NCI-H748 (cell line): Measurements from ENCODE around the gene RGS7BP.

Experiments
- DNase-seq: peaks from one replicate; lab custom pipeline; 2025; ENCODE audit not compliant: unreplicated experiment; lab: John Stamatoyannopoulos, UW

Gene RGS7BP

DNA sequence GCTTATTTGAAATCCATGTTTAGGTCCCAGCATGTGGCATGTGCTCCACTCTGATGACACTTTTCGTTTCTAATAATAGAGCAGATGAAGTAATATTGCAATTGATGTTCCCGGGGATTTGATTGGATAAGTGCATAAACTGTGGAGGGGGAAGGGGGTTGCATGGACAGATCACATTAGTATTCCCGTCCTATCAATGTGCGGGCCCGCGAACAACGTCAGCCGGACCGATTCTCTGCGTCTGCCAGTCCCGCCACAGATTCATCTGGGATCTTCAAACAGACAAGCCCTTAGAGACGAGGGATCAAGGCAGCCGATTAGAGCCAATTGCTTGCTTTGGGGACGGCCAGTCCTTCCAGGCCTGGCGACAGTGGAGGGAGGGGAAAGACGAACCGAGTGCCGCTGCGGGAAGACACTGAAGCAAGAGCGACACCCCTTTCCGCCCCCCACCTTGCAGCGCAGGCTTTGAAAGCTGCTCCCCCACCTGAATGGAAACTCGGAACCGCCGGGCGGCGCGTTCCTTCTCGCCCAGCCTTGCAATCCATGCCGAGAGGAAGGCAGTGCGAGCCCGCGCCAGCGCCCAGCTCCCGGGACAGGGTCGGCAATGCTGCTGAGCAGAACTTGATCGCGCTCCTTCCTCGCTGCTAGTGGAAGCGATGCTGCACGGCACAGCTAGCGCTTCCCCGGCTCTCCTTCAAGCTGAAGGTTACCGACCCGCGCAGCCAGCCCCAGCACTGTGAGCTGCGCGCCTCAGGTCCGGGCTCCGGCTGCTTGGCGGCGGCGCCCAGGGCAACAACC is at the start of gene RGS7BP:
Gene RGS7BP (plus strand): TSS at position 247 of the 798 bp plus-strand sequence. CDS start 610 bp downstream, outside the sequence.
- peak; percentile 71 for DNase-seq

- no peak for DNase-seq
These were observed 48.0 kb upstream of the RGS7BP start for GRCh38 chr5:64457846-64458245.

- DNase-seq = no peak
These were observed 46.9 kb upstream of the RGS7BP start for GRCh38 chr5:64458948-64459347.

DNA sequence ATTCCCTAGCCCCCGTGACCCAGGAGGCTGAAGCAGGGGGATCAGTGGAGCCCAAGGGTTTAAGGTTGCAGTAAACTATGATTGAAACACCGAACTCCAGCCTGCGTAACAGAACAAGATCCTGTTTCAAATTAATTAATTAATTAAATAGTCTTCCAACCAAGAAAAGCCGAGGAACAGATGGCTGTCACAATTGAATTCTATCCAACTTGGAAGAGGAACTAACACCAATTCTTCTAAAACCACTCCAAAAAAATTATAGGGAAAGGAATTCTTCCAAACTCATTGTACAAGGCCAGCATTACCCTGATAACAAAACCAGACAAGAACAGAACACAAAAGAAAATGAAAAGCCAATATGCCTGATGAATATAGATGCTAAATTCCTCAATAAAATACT is 43.4 kb upstream of the RGS7BP start:
- DNase-seq = no peak

GRCh38 chr5:64486163-64486562 is 19.7 kb upstream of the RGS7BP start:
- no peak for DNase-seq

DNA sequence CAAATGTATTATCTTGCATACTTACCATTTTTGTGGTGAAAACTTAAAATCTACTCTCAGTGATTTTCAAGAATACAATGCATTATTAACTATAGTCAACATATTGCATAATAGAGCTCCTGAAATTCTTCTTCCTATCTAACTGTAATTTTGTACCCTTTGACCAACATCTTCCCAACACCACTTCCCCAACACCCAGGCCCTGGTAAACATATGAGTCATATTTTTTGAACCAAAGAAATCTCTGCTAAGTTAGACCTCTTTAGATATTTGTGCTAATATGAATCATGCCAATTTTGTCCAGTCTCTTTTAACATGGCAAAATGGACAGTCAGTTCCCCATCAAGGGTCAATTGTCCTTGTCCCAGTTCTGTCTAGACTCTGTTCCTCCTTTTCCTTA is 18.5 kb upstream of the RGS7BP start:
- DNase-seq = no peak

GRCh38 chr5:64489857-64490256 is 16.0 kb upstream of the RGS7BP start:
- no peak for DNase-seq

GRCh38 chr5:64497386-64497785 is 8.4 kb upstream of the RGS7BP start:
- DNase-seq = no peak

GRCh38 chr5:64502196-64502595 is 3.6 kb upstream of the RGS7BP start:
- no peak for DNase-seq

GRCh38 chr5:64506567-64507263 is 900 bp downstream of the RGS7BP start:
- peak; percentile 15 for DNase-seq

GRCh38 chr5:64507264-64507605 is 1.4 kb downstream of the RGS7BP start:
- no peak for DNase-seq

- no peak for DNase-seq
These were observed 4.0 kb downstream of the RGS7BP start for GRCh38 chr5:64509828-64510227.

DNA sequence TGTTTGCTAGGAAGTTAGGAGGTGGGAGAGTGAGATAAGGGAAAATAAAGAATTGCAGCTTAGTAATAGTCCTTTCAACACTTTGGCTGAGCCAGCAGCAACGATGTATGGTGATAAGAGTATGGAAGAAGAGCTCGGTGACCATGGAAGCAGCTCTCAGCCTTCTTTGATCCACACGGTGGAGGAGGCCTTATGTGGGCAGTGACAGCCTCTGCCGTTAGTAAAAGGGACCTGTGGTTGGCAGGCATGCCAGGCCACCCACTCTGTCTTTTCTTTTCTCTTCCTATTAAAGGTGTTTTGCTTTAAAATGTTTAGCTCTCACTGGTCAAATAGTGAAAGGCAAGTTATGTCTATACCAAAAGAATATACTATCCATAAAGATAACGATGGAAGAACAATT is 7.7 kb downstream of the RGS7BP start:
- DNase-seq = no peak

DNA sequence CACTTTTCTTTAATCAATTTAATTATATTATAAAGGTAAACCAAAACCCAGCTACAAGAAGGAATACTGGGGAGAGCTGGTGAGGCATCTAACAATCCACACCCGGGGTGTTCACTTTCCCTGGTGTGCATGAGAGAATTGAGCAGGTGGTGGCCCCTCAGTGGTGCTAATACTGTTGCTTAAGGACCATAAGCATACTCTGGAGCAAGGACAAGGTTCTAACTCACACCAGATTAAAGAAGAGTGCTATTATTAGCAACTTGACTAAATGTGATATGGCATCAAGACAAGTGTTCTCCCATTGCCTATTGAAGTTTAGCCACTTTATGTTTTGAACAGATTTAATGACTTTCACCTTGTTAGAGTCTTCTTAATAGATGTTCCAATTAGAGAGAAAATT is 8.8 kb downstream of the RGS7BP start:
- no peak for DNase-seq

DNA sequence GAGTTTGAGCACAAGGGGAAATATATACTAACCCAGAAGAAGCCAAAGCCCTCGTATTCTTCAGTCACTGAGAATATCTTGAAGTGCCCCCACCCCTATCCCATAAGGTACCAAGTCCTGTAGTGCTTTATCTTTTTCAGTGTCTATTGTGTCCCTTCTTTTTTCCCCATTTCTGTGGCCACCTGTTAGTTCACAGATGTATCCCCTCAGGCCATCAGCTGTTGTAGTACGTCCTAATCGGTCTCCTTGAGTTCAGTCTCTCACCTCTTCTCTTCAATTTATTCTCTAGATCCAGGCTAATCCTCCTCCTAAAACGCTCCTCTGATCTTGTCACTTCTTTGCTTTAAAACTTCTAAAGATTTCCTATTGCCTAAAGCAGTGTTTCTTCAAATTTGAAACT is 10.4 kb downstream of the RGS7BP start:
- DNase-seq = no peak

DNA sequence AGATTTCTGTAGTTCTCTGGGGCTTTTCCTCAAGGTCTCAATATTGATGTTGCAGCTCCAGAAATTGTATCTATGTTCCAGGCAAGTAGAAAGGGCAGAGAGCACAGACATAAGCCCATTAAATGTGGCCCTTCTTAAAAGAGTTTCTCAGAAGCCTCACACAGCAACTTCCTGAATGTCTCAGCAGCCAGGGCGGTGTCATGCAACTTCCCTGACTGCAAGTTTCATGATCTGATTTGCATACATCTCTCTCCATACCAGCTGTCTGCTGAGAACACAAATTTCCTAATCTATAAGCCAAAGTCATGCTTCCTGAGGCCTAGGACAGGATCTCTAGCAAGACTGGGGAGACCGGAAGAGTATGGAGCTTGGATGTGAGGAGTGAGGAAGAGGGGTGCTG is 13.0 kb downstream of the RGS7BP start:
- DNase-seq = no peak

DNA sequence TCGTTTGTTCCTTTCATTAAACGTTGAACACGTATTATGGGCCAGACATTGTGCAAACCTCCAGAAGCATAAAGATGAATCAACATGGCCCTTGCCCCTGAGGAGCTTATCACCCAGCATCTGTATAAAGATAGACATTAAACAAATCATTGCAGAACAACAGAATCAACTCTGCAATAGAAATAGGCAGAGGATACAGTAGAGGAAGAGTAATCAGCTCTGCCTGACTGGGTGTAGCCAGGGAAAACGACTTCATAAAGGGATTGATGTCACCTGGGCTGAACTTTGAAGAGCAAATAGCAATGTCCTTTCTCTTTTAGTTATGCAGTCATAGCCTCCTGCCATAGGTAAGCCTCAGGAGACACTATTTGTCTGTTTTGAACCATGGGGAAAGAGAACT is 13.4 kb downstream of the RGS7BP start:
- DNase-seq = no peak

GRCh38 chr5:64526734-64527439 is 21.1 kb downstream of the RGS7BP start:
- DNase-seq = peak; percentile 36

DNA sequence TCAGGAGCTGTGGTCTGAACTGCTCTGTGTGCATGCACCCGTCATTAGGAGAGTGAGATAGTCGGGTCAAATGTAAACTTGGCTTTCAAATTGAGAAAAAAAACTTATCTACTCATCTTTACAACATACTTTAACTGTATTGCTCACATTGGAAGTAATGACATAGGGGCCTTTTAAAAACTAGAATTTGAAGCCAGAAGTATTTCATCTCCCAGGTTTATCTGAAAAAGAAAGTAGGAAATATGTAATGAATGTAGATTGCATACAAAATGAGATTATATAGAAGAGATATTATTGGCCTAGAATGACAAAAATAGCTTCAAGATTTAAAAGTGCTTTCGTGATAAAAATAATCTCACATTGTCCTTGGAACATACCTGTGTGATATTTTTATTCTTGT is 24.3 kb downstream of the RGS7BP start:
- no peak for DNase-seq

DNA sequence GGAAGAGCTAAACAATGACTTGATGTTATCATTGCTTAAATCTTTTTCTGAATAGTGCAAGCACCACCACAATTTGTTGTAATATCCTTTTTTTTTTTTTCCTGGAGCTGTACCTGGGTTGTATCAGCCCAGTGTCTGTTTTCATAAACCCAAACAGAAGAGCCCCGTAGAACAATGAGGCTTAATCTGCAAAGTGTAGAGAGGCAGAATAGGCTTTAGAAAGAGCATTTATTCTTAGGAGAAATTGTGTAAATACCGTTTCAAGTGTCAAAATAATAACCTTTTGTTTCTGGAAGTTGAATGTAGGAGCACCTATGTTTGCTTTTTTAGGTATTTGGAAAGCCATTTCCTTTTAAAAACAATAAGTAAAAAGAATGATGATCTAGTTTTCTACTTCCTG is 26.4 kb downstream of the RGS7BP start:
- peak; percentile 72 for DNase-seq

DNA sequence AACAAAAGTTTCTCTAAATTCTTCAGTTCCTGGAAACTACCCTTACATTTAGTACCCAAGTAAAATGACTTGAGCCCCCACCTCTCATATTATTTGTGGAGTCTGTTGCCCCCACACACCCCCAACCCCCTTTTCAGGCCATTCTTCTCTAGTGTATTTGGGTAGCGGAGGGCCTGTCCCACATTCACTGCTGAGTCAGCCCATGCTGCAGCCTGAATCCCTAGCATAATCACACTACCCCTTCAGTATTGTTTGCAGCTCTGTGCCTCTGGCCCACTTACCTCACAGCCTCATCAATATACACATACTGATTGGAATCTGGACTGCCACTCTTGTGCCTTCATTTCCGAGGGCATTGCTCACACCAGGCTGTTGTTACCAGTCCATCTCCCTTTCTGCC is 26.8 kb downstream of the RGS7BP start:
- DNase-seq = peak; percentile 54

GRCh38 chr5:64534033-64534432 is 28.2 kb downstream of the RGS7BP start:
- DNase-seq = no peak
